ENCODE data around the gene CLSTN2.

Gene CLSTN2

DNA sequence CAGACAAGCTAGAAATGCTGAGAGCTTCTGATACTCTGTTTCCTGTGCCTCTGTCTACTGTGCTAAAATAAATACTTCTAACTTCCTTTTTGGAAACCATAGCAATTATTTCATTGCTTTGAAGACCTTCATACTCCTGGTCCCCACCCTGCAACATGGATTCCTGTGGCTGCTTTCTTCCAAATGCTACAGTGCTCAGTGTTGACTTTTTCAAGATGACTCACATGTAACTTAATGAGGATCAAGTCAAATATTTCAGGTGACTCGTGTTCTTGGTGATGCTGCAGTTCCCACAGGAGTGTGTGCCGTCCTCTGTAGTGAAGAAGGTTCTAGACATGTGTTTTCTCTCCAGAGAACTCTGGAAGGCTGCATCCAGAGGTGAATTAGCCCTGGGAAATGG, 288.6 kb downstream of the CLSTN2 start:
- peaks cover 6% of the 10 kb centered on the region for H3K9me3 Mint-ChIP-seq
- H3K27ac Mint-ChIP-seq, result no peak overlapping the region
- no peaks in the 10 kb centered on the region for H3K36me3 Mint-ChIP-seq (ENCODE audit: low read depth)
- no peaks in the 10 kb centered on the region for H3K27me3 Mint-ChIP-seq
- no peak overlapping the region for H3K4me3 Mint-ChIP-seq
- DNase-seq, result no peak
- no peaks in the 10 kb centered on the region for H3K4me1 Mint-ChIP-seq (ENCODE audit: low read depth)

DNA sequence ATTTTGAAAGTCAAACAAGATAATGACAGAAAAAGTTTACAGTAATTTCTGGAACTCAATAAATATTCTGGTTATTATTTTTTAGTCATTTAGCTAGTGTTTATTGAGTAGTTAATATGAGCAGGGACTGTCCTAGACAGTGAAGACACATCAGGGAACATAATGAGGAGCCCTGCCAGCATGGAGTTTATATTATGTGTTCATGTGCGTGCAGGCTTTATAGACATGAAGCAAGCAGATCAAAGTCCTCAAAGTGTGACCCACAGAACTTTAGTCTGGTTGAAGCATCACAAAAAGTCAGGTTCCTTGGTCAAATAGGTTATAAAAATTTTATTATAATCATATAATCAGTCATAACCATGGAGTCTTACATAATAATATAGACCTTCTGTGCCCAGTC, 289.3 kb downstream of the CLSTN2 start:
- no peaks in the 10 kb centered on the region for H3K27me3 Mint-ChIP-seq
- DNase-seq, result no peak
- no peaks in the 10 kb centered on the region for H3K36me3 Mint-ChIP-seq (ENCODE audit: low read depth)
- H3K4me3 Mint-ChIP-seq, result no peak overlapping the region
- no peaks in the 10 kb centered on the region for H3K4me1 Mint-ChIP-seq (ENCODE audit: low read depth)
- peaks cover 6% of the 10 kb centered on the region for H3K9me3 Mint-ChIP-seq
- H3K27ac Mint-ChIP-seq, result no peak overlapping the region

DNA sequence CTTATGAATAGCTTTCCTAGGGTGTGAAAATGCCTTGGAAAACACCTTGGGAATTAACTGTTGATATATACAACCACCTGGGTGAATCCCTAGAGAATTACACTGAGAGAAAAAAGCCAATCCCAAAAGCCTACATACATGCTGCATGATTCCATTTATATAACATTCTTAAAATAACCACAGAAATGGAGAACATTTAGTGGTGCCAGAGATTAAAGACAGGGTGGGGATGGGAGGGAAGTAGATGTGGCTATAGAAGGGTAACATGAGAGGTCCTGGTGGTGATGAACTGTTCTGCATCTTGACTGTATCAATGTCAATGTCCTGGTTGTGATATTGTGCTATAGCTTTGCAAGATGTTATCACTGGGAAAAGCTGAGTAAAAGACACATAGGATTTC, 291.0 kb downstream of the CLSTN2 start:
- no peak for DNase-seq
- H3K27ac Mint-ChIP-seq, result no peak overlapping the region
- H3K4me3 Mint-ChIP-seq, result no peak overlapping the region
- H3K27me3 Mint-ChIP-seq, result no peaks in the 10 kb centered on the region
- peaks cover 6% of the 10 kb centered on the region for H3K9me3 Mint-ChIP-seq
- H3K4me1 Mint-ChIP-seq (ENCODE audit: low read depth), result no peaks in the 10 kb centered on the region
- H3K36me3 Mint-ChIP-seq (ENCODE audit: low read depth), result no peaks in the 10 kb centered on the region

DNA sequence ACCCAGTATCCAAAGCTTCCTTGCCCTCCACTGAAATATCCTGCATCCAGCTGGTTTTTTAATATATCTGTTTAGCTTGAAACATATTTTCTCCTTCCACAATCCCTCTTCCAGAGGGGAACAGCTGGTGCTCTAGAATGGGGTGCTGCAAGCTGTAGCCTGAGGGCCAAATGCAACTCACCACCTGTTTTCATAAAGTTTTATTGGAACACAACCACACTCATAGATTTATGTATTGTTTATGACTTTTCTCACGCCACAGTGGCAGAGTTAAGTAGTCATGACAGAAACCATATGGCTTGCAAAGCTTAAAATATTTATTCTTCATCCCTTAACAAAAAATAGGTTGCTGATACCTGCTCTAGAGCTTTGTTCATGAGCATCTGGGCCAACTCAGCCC, 298.7 kb downstream of the CLSTN2 start:
- H3K9me3 Mint-ChIP-seq, result no peaks in the 10 kb centered on the region
- no peaks in the 10 kb centered on the region for H3K36me3 Mint-ChIP-seq (ENCODE audit: low read depth)
- no peaks in the 10 kb centered on the region for H3K4me1 Mint-ChIP-seq (ENCODE audit: low read depth)
- DNase-seq, result no peak
- no peak overlapping the region for H3K27ac Mint-ChIP-seq
- H3K27me3 Mint-ChIP-seq, result no peaks in the 10 kb centered on the region
- H3K4me3 Mint-ChIP-seq, result no peak overlapping the region

DNA sequence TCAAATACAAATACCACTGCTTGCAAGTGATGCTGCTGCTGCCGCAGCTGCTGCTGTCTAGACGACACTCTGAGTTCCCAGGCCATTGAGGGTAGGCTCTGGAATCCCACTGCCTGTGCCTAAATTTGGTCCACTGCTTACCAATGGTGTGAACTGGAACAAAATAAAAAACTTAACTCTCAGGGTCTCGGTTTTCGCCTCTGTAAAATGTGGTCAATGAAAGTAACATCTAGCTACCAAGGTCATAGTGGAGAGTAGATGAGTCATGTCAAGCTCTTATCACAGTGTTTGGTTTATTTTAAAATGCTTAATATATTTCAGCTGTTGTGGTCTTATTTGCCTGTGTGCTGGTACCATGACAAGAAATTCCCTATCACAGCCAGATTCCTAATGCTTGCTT, 299.3 kb downstream of the CLSTN2 start:
- DNase-seq, result no peak
- no peak overlapping the region for H3K27ac Mint-ChIP-seq
- H3K4me3 Mint-ChIP-seq, result no peak overlapping the region
- H3K9me3 Mint-ChIP-seq, result no peaks in the 10 kb centered on the region
- no peaks in the 10 kb centered on the region for H3K36me3 Mint-ChIP-seq (ENCODE audit: low read depth)
- no peaks in the 10 kb centered on the region for H3K27me3 Mint-ChIP-seq
- H3K4me1 Mint-ChIP-seq (ENCODE audit: low read depth), result no peaks in the 10 kb centered on the region

DNA sequence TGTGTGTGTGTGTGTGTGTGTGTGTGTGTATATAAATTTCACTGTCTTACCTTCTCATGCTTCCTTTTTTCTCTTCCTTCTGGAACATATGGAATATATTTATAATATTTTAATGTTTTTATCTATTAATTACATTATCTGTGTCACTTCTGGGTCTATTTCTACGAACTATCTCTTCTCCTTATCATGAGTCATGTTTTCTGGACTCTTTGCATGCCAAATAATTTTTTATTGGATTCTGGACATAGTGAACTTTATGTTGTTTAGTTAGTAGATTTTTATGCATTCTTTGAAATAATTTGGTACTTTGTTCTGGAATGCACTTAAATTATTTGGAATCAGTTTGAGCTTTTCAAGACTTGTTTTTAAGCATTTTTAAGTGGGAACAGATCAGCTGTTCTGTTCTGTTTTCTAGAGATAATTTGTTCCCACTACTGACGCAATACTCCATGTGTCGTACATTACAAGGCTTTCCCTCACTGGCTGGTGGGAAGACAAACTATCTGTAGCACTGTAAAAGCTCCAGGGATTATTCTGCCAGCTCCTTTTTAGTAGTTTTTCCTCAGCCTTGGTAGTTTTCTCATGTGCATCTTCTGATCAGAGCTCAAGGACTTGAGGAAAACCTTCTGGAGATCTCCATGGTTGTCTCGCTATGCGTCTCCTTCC, 302.0 kb downstream of the CLSTN2 start:
- Mint-ChIP-seq H3K27me3 (no peaks in the 10 kb centered on the region), H3K36me3 (ENCODE audit: low read depth) (no peaks in the 10 kb centered on the region), H3K27ac (no peak overlapping the region), H3K9me3 (no peaks in the 10 kb centered on the region), H3K4me3 (no peak overlapping the region), H3K4me1 (ENCODE audit: low read depth) (no peaks in the 10 kb centered on the region)
- no peak for DNase-seq

DNA sequence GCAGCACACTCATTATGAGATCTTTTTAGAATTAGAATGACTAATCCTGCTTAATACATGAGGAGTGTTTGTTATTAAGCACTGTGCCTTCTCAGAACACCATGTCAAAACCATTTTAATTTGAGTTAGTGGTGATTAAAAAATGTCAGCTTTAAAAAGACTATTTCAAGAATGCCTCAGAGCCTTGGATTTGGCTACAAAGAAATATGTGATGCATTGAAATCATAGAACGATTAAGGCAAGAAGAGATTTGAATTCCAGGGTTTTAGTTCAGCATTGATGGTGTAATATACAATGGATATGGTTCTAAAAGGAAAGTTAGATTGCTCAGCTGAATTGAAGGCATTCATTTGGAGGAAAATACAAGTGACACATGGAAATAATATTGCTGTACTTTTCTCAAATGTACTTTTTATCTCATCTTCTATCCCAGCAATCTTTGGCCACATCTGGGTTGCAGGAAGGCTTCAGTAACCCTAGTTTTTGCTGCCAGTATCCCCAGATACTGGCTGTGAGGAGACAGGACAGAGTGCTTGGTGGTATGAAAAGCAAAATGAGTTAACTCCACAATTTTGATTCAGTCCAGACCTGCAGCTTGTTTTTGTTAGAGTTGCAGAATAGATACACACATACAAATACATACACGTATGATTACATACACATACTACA, 303.8 kb downstream of the CLSTN2 start:
- no peaks in the 10 kb centered on the region for H3K4me1 Mint-ChIP-seq (ENCODE audit: low read depth)
- no peaks in the 10 kb centered on the region for H3K36me3 Mint-ChIP-seq (ENCODE audit: low read depth)
- H3K9me3 Mint-ChIP-seq, result no peaks in the 10 kb centered on the region
- DNase-seq, result no peak
- H3K4me3 Mint-ChIP-seq, result no peak overlapping the region
- no peaks in the 10 kb centered on the region for H3K27me3 Mint-ChIP-seq
- no peak overlapping the region for H3K27ac Mint-ChIP-seq

DNA sequence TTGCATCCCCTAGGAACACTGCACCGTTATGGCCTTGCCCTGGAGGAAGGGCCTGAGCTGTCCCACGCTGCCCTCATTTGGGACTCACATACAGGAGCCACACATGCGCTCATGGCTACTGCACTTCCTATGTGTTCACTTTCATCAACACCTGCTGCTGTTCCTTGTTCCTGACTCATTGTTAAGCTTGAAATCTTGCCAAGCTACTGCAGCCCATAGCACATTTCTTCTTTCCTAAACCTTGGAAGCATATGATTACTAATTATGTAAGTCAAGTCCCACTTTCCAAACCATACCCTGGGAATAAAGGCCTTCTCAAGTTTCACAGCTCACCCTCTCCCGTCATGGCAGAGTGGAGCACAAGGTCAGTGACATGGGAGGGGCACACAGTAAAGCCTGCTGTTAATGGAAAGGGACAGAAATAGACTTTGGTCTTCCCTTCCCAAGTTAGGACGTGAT, 307.9 kb downstream of the CLSTN2 start:
- H3K4me3 Mint-ChIP-seq, result no peak overlapping the region
- H3K36me3 Mint-ChIP-seq (ENCODE audit: low read depth), result no peaks in the 10 kb centered on the region
- H3K27ac Mint-ChIP-seq, result no peak overlapping the region
- H3K4me1 Mint-ChIP-seq (ENCODE audit: low read depth), result no peaks in the 10 kb centered on the region
- H3K9me3 Mint-ChIP-seq, result no peaks in the 10 kb centered on the region
- no peaks in the 10 kb centered on the region for H3K27me3 Mint-ChIP-seq
- no peak for DNase-seq

DNA sequence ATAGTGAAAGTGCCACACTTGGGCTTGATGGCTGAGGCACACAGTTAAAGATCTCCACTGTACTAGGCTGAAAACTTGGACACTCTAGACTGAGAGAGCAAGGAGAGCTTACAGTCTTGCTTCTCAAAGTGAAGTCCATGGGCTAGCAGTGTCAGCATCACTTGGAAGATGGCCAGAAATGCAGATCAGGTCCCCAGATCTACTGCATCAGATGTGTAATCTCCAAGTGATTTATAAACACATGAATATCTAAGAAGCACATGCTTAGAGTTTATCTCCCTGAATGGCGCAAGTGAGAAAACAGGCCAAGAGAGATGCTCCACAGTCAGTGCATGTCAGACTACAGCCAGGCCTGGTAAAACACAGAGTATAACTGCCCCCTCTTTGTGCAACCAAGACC, 308.6 kb downstream of the CLSTN2 start:
- no peaks in the 10 kb centered on the region for H3K27me3 Mint-ChIP-seq
- H3K36me3 Mint-ChIP-seq (ENCODE audit: low read depth), result no peaks in the 10 kb centered on the region
- H3K4me1 Mint-ChIP-seq (ENCODE audit: low read depth), result no peaks in the 10 kb centered on the region
- H3K9me3 Mint-ChIP-seq, result no peaks in the 10 kb centered on the region
- no peak overlapping the region for H3K4me3 Mint-ChIP-seq
- no peak overlapping the region for H3K27ac Mint-ChIP-seq
- DNase-seq, result no peak

DNA sequence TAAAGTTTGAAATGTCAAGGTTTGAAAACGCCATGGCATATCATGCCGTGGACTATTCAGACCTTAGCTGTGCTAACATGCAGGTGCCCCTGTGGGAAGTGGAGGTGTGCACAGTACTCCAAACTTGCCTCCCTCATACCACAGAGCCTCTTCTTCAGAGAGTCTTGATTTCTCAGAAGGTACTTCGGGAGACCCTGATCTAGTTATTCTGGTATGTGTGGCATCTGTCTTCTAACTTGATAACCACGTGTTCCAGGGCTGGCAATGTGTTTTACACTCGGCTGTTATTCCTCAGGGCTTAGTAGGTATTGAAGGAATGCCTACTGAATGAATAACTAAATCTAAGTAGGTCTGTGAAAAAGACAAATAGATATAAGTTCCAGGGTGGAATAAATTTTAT, 309.9 kb downstream of the CLSTN2 start:
- H3K9me3 Mint-ChIP-seq, result no peaks in the 10 kb centered on the region
- no peak for DNase-seq
- H3K36me3 Mint-ChIP-seq (ENCODE audit: low read depth), result no peaks in the 10 kb centered on the region
- H3K27ac Mint-ChIP-seq, result no peak overlapping the region
- no peak overlapping the region for H3K4me3 Mint-ChIP-seq
- H3K27me3 Mint-ChIP-seq, result no peaks in the 10 kb centered on the region
- H3K4me1 Mint-ChIP-seq (ENCODE audit: low read depth), result no peaks in the 10 kb centered on the region

DNA sequence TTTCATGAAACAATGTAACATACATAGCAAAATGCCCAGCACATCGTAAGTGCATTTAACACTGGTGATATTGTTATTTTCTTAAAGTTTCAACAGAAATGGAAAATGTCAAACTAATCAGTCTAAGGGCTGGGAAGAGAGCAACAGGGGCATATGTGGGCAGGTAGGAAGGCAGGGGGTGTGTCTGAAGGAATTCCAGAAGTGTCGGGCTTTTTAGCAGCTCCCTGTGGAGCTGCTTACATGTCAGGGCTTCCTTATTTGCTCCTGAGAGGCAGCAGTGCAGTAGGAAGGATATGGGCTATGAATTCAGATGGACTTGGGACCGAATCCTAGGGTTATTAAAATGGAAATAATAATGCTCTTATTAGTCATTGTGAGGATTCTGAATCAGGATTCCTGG, 311.6 kb downstream of the CLSTN2 start:
- no peaks in the 10 kb centered on the region for H3K9me3 Mint-ChIP-seq
- DNase-seq, result no peak
- no peaks in the 10 kb centered on the region for H3K4me1 Mint-ChIP-seq (ENCODE audit: low read depth)
- no peak overlapping the region for H3K27ac Mint-ChIP-seq
- H3K36me3 Mint-ChIP-seq (ENCODE audit: low read depth), result no peaks in the 10 kb centered on the region
- no peaks in the 10 kb centered on the region for H3K27me3 Mint-ChIP-seq
- no peak overlapping the region for H3K4me3 Mint-ChIP-seq

DNA sequence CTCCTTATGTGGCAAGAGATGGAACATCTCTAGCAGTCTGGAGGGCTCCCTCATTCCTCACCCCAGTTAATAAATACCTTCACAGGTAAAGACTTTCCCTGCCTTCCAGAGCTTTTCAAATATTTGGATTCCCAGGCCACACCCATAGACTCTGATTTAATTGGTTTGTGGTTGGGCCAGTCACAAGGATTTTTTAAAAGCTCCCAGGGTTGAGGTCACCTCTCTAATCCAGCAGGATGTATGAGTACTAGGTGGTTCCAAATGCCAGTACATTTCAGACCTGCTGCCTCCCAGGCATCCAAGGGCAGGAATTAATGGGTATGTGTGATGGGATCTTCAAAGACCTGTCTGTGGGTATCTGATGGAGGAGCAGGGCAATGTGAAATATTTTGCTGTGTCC, 312.8 kb downstream of the CLSTN2 start:
- no peaks in the 10 kb centered on the region for H3K4me1 Mint-ChIP-seq (ENCODE audit: low read depth)
- H3K9me3 Mint-ChIP-seq, result no peaks in the 10 kb centered on the region
- no peaks in the 10 kb centered on the region for H3K36me3 Mint-ChIP-seq (ENCODE audit: low read depth)

DNA sequence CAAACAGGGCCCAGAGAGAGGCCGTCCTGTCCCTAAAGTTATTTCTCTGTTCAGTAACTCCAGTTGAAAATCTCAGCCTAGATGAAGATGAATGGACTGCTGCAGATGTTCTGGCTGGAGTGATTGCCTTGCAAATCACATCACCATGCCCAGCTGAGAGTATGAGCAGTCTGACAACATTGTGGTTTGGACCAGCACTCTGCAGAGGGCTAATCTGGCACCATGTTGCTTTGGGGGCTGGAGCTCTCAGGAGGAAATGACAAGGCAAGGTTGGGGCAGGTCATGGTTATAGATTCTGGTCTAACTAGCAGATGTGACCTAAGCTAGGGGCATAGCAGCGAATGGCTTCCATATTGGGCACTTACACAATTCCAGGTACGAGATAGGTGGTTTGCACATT, 314.2 kb downstream of the CLSTN2 start:
- H3K9me3 Mint-ChIP-seq, result no peaks in the 10 kb centered on the region
- DNase-seq, result no peak
- no peak overlapping the region for H3K27ac Mint-ChIP-seq
- H3K36me3 Mint-ChIP-seq (ENCODE audit: low read depth), result no peaks in the 10 kb centered on the region
- no peaks in the 10 kb centered on the region for H3K4me1 Mint-ChIP-seq (ENCODE audit: low read depth)
- no peak overlapping the region for H3K4me3 Mint-ChIP-seq
- H3K27me3 Mint-ChIP-seq, result no peaks in the 10 kb centered on the region

More for the DNA sequence above, 312.8 kb downstream of the CLSTN2 start:
- no peak for DNase-seq
- Mint-ChIP-seq H3K27me3 (no peaks in the 10 kb centered on the region), H3K4me3 (no peak overlapping the region), H3K27ac (no peak overlapping the region)

DNA sequence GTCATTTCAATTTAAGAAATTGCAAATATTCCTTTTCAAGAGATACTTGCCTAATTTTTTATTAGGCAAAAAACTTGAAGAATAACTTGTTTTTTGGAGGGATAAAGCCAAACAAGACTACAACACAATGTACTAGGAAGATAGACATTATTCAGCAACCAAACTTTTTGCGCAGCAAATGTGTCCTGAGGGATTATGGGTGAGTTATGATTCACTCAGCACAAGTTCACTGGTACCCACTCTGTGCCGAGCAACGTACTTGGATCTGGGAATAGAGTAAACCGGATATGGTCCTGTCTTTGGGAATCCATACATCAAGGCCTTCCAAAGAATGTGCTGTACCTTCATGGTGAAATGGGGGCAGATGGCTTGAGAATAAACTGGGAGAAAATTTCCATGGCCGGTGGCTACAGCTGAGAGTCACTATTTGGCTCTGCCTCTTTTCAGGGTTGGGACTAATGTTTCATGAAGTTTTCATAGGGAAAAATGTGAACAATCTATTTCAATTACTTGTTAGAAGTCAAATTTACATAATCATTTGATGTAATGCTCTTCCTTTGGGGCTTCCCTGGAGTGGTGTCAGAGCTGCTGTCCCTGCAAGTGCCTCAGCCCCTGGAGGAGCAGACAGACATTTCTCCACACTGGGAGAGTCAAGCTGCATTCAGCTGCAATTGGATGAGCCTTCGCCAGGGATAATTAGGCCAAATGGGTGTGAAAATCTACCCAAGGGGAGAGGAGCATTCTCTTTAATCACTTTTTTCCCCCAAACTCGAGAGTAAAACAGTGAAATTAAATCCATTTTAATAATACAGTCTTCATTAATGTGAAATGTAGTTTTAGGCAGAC, 315.2 kb downstream of the CLSTN2 start:
- Mint-ChIP-seq H3K9me3 (no peaks in the 10 kb centered on the region), H3K4me3 (no peak overlapping the region), H3K4me1 (ENCODE audit: low read depth) (no peaks in the 10 kb centered on the region), H3K36me3 (ENCODE audit: low read depth) (no peaks in the 10 kb centered on the region), H3K27ac (no peak overlapping the region), H3K27me3 (no peaks in the 10 kb centered on the region)
- DNase-seq, result no peak

DNA sequence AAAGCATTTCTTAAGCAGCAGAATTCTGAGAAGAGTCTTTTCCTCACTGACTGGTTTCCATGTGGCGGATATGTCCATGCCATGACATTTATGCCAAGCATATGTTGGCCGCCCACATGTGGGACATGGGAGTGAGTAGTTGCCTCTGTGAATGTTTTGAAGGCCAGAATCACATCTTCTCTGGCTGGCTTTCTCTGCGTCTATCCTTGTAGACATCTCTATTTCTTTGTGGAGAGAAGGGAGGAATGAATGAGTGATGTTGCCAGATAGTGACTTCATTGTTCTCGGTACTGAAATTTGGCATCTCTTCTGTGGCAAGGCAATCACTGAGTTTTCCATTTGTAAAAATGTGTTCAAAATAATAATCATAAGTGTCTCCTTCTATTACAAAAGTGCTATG, 316.0 kb downstream of the CLSTN2 start:
- Mint-ChIP-seq H3K9me3 (no peaks in the 10 kb centered on the region), H3K27me3 (no peaks in the 10 kb centered on the region), H3K4me1 (ENCODE audit: low read depth) (no peaks in the 10 kb centered on the region), H3K27ac (no peak overlapping the region), H3K36me3 (ENCODE audit: low read depth) (no peaks in the 10 kb centered on the region), H3K4me3 (no peak overlapping the region)
- no peak for DNase-seq

All from activated T-cell treated with anti-CD3 and anti-CD28 coated beads, Interleukin-2, amount 50 U/mL, for 24 hours (primary cell).